Measurements from ENCODE around the gene CNTN4. TPM values are rescaled to one million over a fixed set of nuclear protein-coding genes. Genes with fewer than 3 reads are reported as not detected.

Gene CNTN4
- total and polyA plus RNA-seq, 2 of the 8 experiments (the other 6 are each of a cell fraction or from before 2014, with no cell fraction given), result 0.41 to 2.2 TPM

GRCh38 chr3:2247831-2248230, 149.2 kb downstream of the CNTN4 start:
- H3K23me2 ChIP-seq (ENCODE audit: low read depth, low read length), result no peaks in the 10 kb centered on the region
- no peak overlapping the region for H3K56ac ChIP-seq (replicated peaks; ENCODE audit: insufficient read length, low read depth, low read length)
- H2BK12ac ChIP-seq (ENCODE audit: low read depth, low read length), result no peak overlapping the region
- POLR2A ChIA-PET (ENCODE audit: partially characterized antibody), result no interaction called here
- no peak overlapping the region for H3K23ac ChIP-seq (ENCODE audit: insufficient read length)
- H3K4me1 ChIP-seq (replicated peaks in 1 of 4; ENCODE audit: control insufficient read depth in 3 of 4, insufficient read depth in 4 of 4, low read length in 3 of 4), result no peaks in the 10 kb centered on the region
- H3K79me1 ChIP-seq (ENCODE audit: low read depth, low read length), result no peaks in the 10 kb centered on the region
- no peaks in the 10 kb centered on the region for H3K9me3 ChIP-seq (ENCODE audit: insufficient read depth in 2 of 2, low read depth in 1 of 2, low read length in 1 of 2)
- H4K8ac ChIP-seq (ENCODE audit: extremely low read depth, insufficient read depth, low read length), result no peak overlapping the region
- no peak overlapping the region for H2BK20ac ChIP-seq (ENCODE audit: low read length)
- no peaks in the 10 kb centered on the region for H3K36me3 ChIP-seq (ENCODE audit: control insufficient read depth in 2 of 4, insufficient read depth in 4 of 4, low read length in 3 of 4)
- no peak overlapping the region for H2AK5ac ChIP-seq (ENCODE audit: low read depth, low read length)
- H4K5ac ChIP-seq (ENCODE audit: insufficient read length, low read depth, low read length), result no peak overlapping the region
- H3K27ac ChIP-seq (ENCODE audit: low read depth, low read length), result no peak overlapping the region
- no peaks in the 10 kb centered on the region for H4K20me1 ChIP-seq (replicated peaks in 1 of 2; ENCODE audit: control insufficient read depth in 1 of 2, insufficient read depth in 2 of 2, low read length in 2 of 2)
- no peak overlapping the region for H3K4me3 ChIP-seq (ENCODE audit: extremely low read depth in 1 of 4, insufficient read depth in 2 of 4, low read depth in 3 of 4, low read length in 4 of 4)
- 79% methylated on average over 4 of the region's 4 CpGs; no CpG with 5 or more reads in 1 of the 2 experiments for WGBS, 2 experiments (ENCODE audit: extremely low coverage in 1 of 2, insufficient coverage in 1 of 2, insufficient read length in 1 of 2, insufficient replicate concordance in 2 of 2, low coverage in 1 of 2, low lambda C conversion rate in 2 of 2, missing lambda C conversion rate in 1 of 2)
- no peak overlapping the region for H3K18ac ChIP-seq (ENCODE audit: extremely low read depth, low read length)
- CTCF ChIA-PET (ENCODE audit: partially characterized antibody), result no interaction called here
- no peak overlapping the region for H3K9ac ChIP-seq (replicated peaks in 1 of 4; ENCODE audit: extremely low read depth in 1 of 4, low read depth in 3 of 4, low read length in 3 of 4)
- no peaks in the 10 kb centered on the region for H3K27me3 ChIP-seq (replicated peaks in 1 of 4; ENCODE audit: control insufficient read depth in 3 of 4, extremely low read depth in 1 of 4, insufficient read depth in 3 of 4, low read length in 3 of 4)
- H3K4ac ChIP-seq (replicated peaks; ENCODE audit: insufficient read length, low read depth, low read length), result no peak overlapping the region
- no peak overlapping the region for H3K14ac ChIP-seq (ENCODE audit: insufficient read length)
- no peak overlapping the region for H2BK15ac ChIP-seq (ENCODE audit: low read length)
- no peak overlapping the region for H4K91ac ChIP-seq (replicated peaks; ENCODE audit: insufficient read length, low read length)
- DNase-seq (ENCODE audit: low read depth in 1 of 2, low spot score in 2 of 2) (no peak), FAIRE-seq (no peak)
- H2BK5ac ChIP-seq (ENCODE audit: low read depth, low read length), result no peak overlapping the region
- H3K79me2 ChIP-seq (ENCODE audit: control insufficient read depth in 1 of 2, insufficient read depth in 2 of 2, low read length in 2 of 2), result no peaks in the 10 kb centered on the region
- no peak overlapping the region for H2AFZ ChIP-seq (ENCODE audit: low read length)
- H2BK120ac ChIP-seq (replicated peaks; ENCODE audit: low read depth, low read length), result no peak overlapping the region
- H3K4me2 ChIP-seq (ENCODE audit: insufficient read depth in 1 of 2, low read depth in 2 of 2, low read length in 2 of 2), result no peak overlapping the region
- TF ChIP-seq RFX5 (IDR thresholded peaks at IDR 0.05; ENCODE audit: borderline replicate concordance, low read depth, low read length) (no peak), CHD2 (IDR thresholded peaks at IDR 0.05; ENCODE audit: low read length) (no peak), USF2 (IDR thresholded peaks at IDR 0.05; ENCODE audit: low read length) (no peak), POLR2A (IDR thresholded peaks at IDR 0.05; ENCODE audit: control extremely low read depth in 1 of 2, low read depth in 2 of 2, low read length in 2 of 2) (no peak), ASH2L (IDR thresholded peaks at IDR 0.05; ENCODE audit: low read length) (no peak), ZNF274 (IDR thresholded peaks at IDR 0.05; ENCODE audit: borderline replicate concordance, extremely low read depth, low read length) (no peak), SIX5 (IDR thresholded peaks at IDR 0.05; ENCODE audit: low read depth, low read length) (no peak), KDM1A (IDR thresholded peaks at IDR 0.05; ENCODE audit: borderline replicate concordance, low read length) (no peak), BACH1 (IDR thresholded peaks at IDR 0.05; ENCODE audit: low read length) (no peak)
- TF ChIP-seq, protein P1, sequence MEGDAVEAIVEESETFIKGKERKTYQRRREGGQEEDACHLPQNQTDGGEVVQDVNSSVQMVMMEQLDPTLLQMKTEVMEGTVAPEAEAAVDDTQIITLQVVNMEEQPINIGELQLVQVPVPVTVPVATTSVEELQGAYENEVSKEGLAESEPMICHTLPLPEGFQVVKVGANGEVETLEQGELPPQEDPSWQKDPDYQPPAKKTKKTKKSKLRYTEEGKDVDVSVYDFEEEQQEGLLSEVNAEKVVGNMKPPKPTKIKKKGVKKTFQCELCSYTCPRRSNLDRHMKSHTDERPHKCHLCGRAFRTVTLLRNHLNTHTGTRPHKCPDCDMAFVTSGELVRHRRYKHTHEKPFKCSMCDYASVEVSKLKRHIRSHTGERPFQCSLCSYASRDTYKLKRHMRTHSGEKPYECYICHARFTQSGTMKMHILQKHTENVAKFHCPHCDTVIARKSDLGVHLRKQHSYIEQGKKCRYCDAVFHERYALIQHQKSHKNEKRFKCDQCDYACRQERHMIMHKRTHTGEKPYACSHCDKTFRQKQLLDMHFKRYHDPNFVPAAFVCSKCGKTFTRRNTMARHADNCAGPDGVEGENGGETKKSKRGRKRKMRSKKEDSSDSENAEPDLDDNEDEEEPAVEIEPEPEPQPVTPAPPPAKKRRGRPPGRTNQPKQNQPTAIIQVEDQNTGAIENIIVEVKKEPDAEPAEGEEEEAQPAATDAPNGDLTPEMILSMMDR (IDR thresholded peaks at IDR 0.05; ENCODE audit: control extremely low read depth in 1 of 3, insufficient read depth in 1 of 3, low read depth in 1 of 3, low read length in 3 of 3), result no peak
- TF ChIP-seq, protein P2, sequence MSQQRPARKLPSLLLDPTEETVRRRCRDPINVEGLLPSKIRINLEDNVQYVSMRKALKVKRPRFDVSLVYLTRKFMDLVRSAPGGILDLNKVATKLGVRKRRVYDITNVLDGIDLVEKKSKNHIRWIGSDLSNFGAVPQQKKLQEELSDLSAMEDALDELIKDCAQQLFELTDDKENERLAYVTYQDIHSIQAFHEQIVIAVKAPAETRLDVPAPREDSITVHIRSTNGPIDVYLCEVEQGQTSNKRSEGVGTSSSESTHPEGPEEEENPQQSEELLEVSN (IDR thresholded peaks at IDR 0.05), result no peak
